ENCODE measurements around the gene SLC25A13.

The SLC25A13 gene

DNA sequence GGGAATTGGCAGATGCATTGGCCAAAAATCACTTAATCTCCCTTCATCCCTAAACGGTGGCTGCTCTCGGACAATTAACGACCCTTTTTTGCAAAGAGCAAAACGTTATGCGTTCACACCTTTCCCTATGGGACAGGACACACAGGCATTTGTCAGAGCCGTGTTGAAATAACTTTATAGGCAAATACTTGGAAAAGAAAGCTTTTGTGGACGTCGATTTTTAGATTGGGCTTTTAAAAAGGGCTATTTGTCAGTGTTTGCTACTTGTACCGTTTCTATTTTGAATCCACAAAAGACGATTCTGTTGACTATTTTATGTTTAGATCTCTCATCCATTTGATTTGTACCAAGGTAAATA lies 245.6 kb downstream of the SLC25A13 start:
- DNase-seq = no peak

DNA sequence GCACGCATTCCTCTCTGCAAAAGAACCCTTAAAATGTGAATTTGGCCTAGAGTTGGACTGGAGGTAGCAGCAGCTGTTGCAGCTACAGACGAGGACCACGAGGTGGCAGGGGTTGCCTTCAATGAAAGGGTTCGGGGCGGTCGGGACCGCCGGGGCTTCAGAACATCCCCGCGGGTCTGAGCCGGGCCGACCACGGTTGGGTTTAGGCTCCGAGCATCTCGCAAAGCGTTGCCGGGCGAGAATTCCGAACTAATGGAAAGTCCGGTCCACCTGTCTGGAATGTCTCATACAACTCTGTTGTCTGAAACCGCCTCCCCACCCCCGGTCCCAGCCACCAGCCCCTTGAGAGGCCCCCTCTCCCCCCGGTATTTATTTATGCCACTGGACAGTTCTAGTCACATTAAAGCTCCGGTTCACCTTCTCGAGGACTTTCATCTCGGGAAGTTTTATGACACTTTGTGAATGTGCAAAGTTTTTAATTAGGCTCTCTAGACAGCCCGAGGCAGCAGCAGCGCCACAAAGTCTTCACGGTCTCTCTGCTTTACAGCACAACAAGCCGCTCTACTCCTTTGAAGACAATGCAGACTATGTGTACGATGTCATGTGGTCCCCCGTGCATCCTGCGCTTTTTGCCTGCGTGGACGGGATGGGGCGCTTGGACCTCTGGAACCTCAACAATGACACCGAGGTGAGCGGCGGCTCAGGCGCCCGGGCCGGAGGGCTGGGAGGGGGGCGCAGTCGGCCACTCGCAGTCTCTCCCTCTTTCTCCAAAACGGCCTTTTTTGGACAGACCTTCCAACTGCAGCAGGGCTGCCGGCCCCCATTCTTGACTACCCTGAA lies 246.2 kb downstream of the SLC25A13 start:
- DNase-seq = peak; percentile 71

DNA sequence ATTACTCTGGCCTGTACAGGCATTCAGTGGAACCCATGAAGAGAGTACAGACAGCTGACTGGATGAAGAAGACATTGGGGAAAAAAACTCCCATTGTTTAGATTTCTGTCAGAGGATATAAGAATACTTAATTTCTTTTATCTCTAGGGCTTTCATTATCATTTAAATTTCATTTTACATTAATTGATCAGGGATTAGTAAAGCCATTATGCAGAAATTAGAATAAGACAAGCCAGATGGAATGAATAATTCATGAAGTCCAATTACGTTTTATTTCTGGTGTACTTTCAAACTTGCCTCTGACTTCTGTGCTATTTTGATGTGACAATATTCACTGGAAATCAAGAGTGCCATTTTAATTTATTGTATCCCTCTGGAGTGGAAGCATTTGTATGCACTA lies 247.0 kb downstream of the SLC25A13 start:
- DNase-seq = no peak

Data from hematopoietic multipotent progenitor cell treated with erythropoietin and hydrocortisone succinate and interleukin-3 and kit ligand, for 6 days (in vitro differentiated cells).